OCI-LY1 (cell line): ENCODE results near the gene FHOD3.

ENCODE experiments used
- H2AFZ ChIP-seq: fragments of 200-600 bp; sonication (generic), shearing (Covaris generic); 2 replicates; pipeline ENCODE4 v1.6.0; 2014; ENCODE audit warnings: antibody characterized with exemption, mild to moderate bottlenecking, low read length
- H3F3A ChIP-seq: fragments of 200-600 bp; sonication (generic), shearing (Covaris generic); 2 replicates; pipeline ENCODE4 v1.6.0; 2014; ENCODE audit warnings: mild to moderate bottlenecking, antibody characterized with exemption, low read length, moderate library complexity; ENCODE audit not compliant: insufficient read depth
- H3K27ac ChIP-seq: fragments of 200-600 bp; sonication (generic); 2 replicates; pipeline ENCODE4 v1.5.1; 2014; ENCODE audit warnings: low read length, mixed run types, mild to moderate bottlenecking, low read depth; ENCODE audit not compliant: poor library complexity, severe bottlenecking
- H3K27me3 ChIP-seq: fragments of 200-600 bp; sonication (generic); 2 replicates; pipeline ENCODE4 v1.6.0; 2014; ENCODE audit warnings: antibody characterized with exemption, mild to moderate bottlenecking, low read length, moderate library complexity; ENCODE audit not compliant: insufficient read depth
- H3K36me3 ChIP-seq: fragments of 200-600 bp; sonication (generic); 2 replicates; pipeline ENCODE4 v1.6.1; 2014; ENCODE audit warnings: mild to moderate bottlenecking, antibody characterized with exemption, low read length, moderate library complexity, mixed read lengths; ENCODE audit not compliant: insufficient read depth
- H3K4me1 ChIP-seq: fragments of 200-600 bp; sonication (generic); 2 replicates; pipeline ENCODE4 v1.5.1; 2014; ENCODE audit warnings: mild to moderate bottlenecking, low read length, moderate library complexity; ENCODE audit not compliant: insufficient read depth, severe bottlenecking
- H3K4me2 ChIP-seq: fragments of 200-600 bp; sonication (generic), shearing (Covaris generic); 2 replicates; pipeline ENCODE4 v1.6.1; 2014; ENCODE audit warnings: low read length
- H3K4me3 ChIP-seq: fragments of 200-600 bp; sonication (generic); 2 replicates; pipeline ENCODE4 v1.5.1; 2014; ENCODE audit warnings: low read length, low read depth, mild to moderate bottlenecking, mixed read lengths; ENCODE audit not compliant: poor library complexity, severe bottlenecking
- H3K79me2 ChIP-seq: fragments of 200-600 bp; shearing (Covaris generic); 2 replicates; pipeline ENCODE4 v1.6.1; 2016; ENCODE audit warnings: mixed run types, low read length, mixed read lengths; ENCODE audit not compliant: insufficient read depth
- H3K9ac ChIP-seq: fragments of 200-600 bp; sonication (generic), shearing (Covaris generic); 2 replicates; pipeline ENCODE4 v1.6.1; 2014; ENCODE audit warnings: mild to moderate bottlenecking, low read length, mixed read lengths
- H3K9me2 ChIP-seq: fragments of 200-600 bp; sonication (generic), shearing (Covaris generic); 2 replicates; pipeline ENCODE4 v1.6.1; 2014; ENCODE audit warnings: low read depth, mild to moderate bottlenecking, low read length, mixed read lengths
- H3K9me3 ChIP-seq: fragments of 200-600 bp; shearing (Covaris generic); 2 replicates; pipeline ENCODE4 v1.6.1; 2014; ENCODE audit warnings: low read length, mixed read lengths
- H4K20me1 ChIP-seq: fragments of 200-600 bp; sonication (generic), shearing (Covaris generic); 2 replicates; pipeline ENCODE4 v1.6.0; 2016; ENCODE audit warnings: mild to moderate bottlenecking, low read length; ENCODE audit not compliant: insufficient read depth
- EZH2 ChIP-seq: fragments of 200-600 bp; sonication (generic), shearing (Covaris generic); IDR thresholded peaks from 2 replicates; pipeline ENCODE4 v1.8.0; 2017; ENCODE audit warnings: borderline replicate concordance, mixed run types, mild to moderate bottlenecking, antibody characterized with exemption, low read length, moderate library complexity, mixed read lengths
- TF ChIP-seq, protein P1 (sequence below): fragments of 200-600 bp; sonication (generic), shearing (Covaris generic); IDR thresholded peaks from 2 replicates; pipeline ENCODE4 v1.5.1; 2017; ENCODE audit warnings: mild to moderate bottlenecking, antibody characterized with exemption, low read length, moderate library complexity, mixed read lengths

Gene FHOD3

GRCh38 chr18:36821681-36822080 is 524.2 kb downstream of the FHOD3 start:
- H3K9ac ChIP-seq: no peak overlapping the region
- no peak overlapping the region for H3K4me3 ChIP-seq
- H3K4me2 ChIP-seq: no peak overlapping the region
- no peak overlapping the region for H2AFZ ChIP-seq
- no peaks in the 10 kb centered on the region for H3K9me2 ChIP-seq
- peaks cover 83% of the 10 kb centered on the region for H3K36me3 ChIP-seq
- H3K27me3 ChIP-seq: no peaks in the 10 kb centered on the region
- H3K79me2 ChIP-seq: no peaks in the 10 kb centered on the region; the same call in 1 of the 2 replicates
- H3K9me3 ChIP-seq: no peaks in the 10 kb centered on the region
- no peak overlapping the region for H3K27ac ChIP-seq
- H3F3A ChIP-seq: no peaks in the 10 kb centered on the region; the same call in 1 of the 2 replicates
- no peak for TF ChIP-seq EZH2
- TF ChIP-seq, protein P1, sequence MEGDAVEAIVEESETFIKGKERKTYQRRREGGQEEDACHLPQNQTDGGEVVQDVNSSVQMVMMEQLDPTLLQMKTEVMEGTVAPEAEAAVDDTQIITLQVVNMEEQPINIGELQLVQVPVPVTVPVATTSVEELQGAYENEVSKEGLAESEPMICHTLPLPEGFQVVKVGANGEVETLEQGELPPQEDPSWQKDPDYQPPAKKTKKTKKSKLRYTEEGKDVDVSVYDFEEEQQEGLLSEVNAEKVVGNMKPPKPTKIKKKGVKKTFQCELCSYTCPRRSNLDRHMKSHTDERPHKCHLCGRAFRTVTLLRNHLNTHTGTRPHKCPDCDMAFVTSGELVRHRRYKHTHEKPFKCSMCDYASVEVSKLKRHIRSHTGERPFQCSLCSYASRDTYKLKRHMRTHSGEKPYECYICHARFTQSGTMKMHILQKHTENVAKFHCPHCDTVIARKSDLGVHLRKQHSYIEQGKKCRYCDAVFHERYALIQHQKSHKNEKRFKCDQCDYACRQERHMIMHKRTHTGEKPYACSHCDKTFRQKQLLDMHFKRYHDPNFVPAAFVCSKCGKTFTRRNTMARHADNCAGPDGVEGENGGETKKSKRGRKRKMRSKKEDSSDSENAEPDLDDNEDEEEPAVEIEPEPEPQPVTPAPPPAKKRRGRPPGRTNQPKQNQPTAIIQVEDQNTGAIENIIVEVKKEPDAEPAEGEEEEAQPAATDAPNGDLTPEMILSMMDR: no peak
- H3K4me1 ChIP-seq: no peaks in the 10 kb centered on the region
- H4K20me1 ChIP-seq: no peaks in the 10 kb centered on the region

DNA sequence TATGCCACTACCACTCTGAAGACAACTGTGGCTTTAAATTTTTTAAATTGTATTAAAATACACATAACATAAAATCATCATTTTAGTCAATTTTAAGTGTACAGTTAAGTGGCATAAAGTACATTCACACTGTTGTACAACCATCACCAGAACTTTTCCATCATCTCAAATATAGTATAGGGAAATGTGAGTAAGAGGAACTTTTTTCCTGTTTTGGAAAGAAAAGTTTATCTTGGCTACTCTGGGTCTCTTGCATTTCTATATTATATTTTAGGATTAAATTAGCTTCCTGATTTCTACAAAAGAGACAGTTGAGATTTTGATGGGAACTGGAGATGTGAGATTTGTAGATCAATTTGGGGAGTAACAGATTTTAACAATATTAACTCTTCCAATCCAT is 528.0 kb downstream of the FHOD3 start:
- Histone ChIP-seq H3K79me2 (peaks cover 20% of the 10 kb centered on the region), H2AFZ (no peak overlapping the region), H3K27ac (no peak overlapping the region)

DNA sequence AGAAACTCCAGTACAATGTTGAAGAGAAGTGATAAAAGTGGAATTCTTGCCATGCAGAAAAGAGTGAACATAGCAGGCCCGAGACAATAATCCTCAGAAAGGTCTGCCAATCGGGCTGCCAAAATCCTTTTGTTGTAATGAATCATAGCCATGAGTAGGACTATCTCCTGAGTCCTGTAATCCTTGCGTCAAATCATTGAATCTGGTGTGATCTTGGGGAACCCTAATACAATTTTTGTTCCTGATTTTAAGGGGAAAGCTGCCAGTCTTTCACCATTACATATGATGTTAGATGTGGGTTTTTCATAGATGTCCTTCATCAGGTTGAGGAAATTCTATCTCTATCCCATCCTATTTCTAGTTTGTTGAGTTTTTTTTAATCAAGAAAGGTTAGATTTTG is 529.0 kb downstream of the FHOD3 start:
- Histone ChIP-seq H3K79me2 (peaks cover 22% of the 10 kb centered on the region), H3F3A (no peaks in the 10 kb centered on the region), H3K4me3 (no peak overlapping the region), H3K9ac (no peak overlapping the region), H3K9me2 (no peaks in the 10 kb centered on the region), H3K4me1 (peaks cover 30% of the 10 kb centered on the region), H3K27me3 (no peaks in the 10 kb centered on the region), H3K27ac (no peak overlapping the region), H4K20me1 (no peaks in the 10 kb centered on the region), H3K4me2 (no peak overlapping the region), H2AFZ (no peak overlapping the region), H3K9me3 (no peaks in the 10 kb centered on the region), H3K36me3 (peaks cover 38% of the 10 kb centered on the region)
- TF ChIP-seq EZH2: no peak
- TF ChIP-seq, protein P1: no peak

More for the DNA sequence above, 528.0 kb downstream of the FHOD3 start:
- Histone ChIP-seq H3K9ac (no peak overlapping the region), H3K27me3 (no peaks in the 10 kb centered on the region), H3K4me1 (peaks cover 20% of the 10 kb centered on the region), H3K4me2 (no peak overlapping the region), H3K9me3 (no peaks in the 10 kb centered on the region), H4K20me1 (no peaks in the 10 kb centered on the region), H3K36me3 (peaks cover 48% of the 10 kb centered on the region), H3K9me2 (no peaks in the 10 kb centered on the region), H3K4me3 (no peak overlapping the region), H3F3A (no peaks in the 10 kb centered on the region)
- TF ChIP-seq EZH2: no peak
- TF ChIP-seq, protein P1: no peak
